NCI-H2227 (cell line): Measurements from ENCODE around the gene PSORS1C1.
A peak's percentile ranks its signal among the peaks of the same experiment; 100 is the strongest.
"Not testable (repeated sequence)": the region's sequence is repeated elsewhere in the genome, so short reads cannot be mapped to it uniquely, and the experiment has no call there.

Source experiments
- DNase-seq: peaks from one replicate; lab custom pipeline; 2025; ENCODE audit not compliant: unreplicated experiment; lab: John Stamatoyannopoulos, UW

PSORS1C1 gene

GRCh38 chr6:31172973-31173384 is 58.4 kb downstream of the PSORS1C1 start:
- no peak for DNase-seq

GRCh38 chr6:31173406-31173805 is 58.8 kb downstream of the PSORS1C1 start:
- DNase-seq = no peak

GRCh38 chr6:31174378-31174777 is 59.8 kb downstream of the PSORS1C1 start:
- no peak for DNase-seq

- DNase-seq = no peak
These were observed 61.4 kb downstream of the PSORS1C1 start for GRCh38 chr6:31175971-31176370.

- no peak for DNase-seq
These were observed 63.8 kb downstream of the PSORS1C1 start for GRCh38 chr6:31178143-31179041.

GRCh38 chr6:31179042-31179386 is 64.4 kb downstream of the PSORS1C1 start:
- DNase-seq = no peak

- DNase-seq = no peak
These were observed 65.3 kb downstream of the PSORS1C1 start for GRCh38 chr6:31179896-31180295.

- DNase-seq = peak; percentile 88
These were observed 65.9 kb downstream of the PSORS1C1 start for GRCh38 chr6:31180500-31180899.

- not testable (repeated sequence) for DNase-seq
These were observed 68.7 kb downstream of the PSORS1C1 start for GRCh38 chr6:31183287-31183686.

- not testable (repeated sequence) for DNase-seq
These were observed 69.3 kb downstream of the PSORS1C1 start for GRCh38 chr6:31183859-31184258.

GRCh38 chr6:31185695-31186051 is 71.1 kb downstream of the PSORS1C1 start:
- not testable (repeated sequence) for DNase-seq

- no peak for DNase-seq
These were observed 71.6 kb downstream of the PSORS1C1 start for GRCh38 chr6:31186052-31186734.

- no peak for DNase-seq
These were observed 73.2 kb downstream of the PSORS1C1 start for GRCh38 chr6:31187780-31188194.

GRCh38 chr6:31189223-31189622 is 74.6 kb downstream of the PSORS1C1 start:
- not testable (repeated sequence) for DNase-seq
